ENCODE measurements around the gene IGF2R.
"Not testable (repeated sequence)": the region's sequence is repeated elsewhere in the genome, so short reads cannot be mapped to it uniquely, and the experiment has no call there.

The IGF2R gene

GRCh38 chr6:159989492-159990480, 20.9 kb downstream of the IGF2R start:
- TF ChIP-seq POLR2A (IDR thresholded peaks at IDR 0.05; ENCODE audit: low read length) (no peak), GATA1 (IDR thresholded peaks at IDR 0.05; ENCODE audit: low read depth, low read length) (no peak)
- DNase-seq = peak; percentile 37 to 40

- no peak for DNase-seq
- TF ChIP-seq GATA1 (IDR thresholded peaks at IDR 0.05; ENCODE audit: low read depth, low read length) (no peak), POLR2A (IDR thresholded peaks at IDR 0.05; ENCODE audit: low read length) (no peak)
These were observed 23.5 kb downstream of the IGF2R start for GRCh38 chr6:159992366-159992765.

GRCh38 chr6:159995405-159995804, 26.5 kb downstream of the IGF2R start:
- no peak for DNase-seq
- no peak for TF ChIP-seq GATA1 (IDR thresholded peaks at IDR 0.05; ENCODE audit: low read depth, low read length)
- TF ChIP-seq POLR2A (IDR thresholded peaks at IDR 0.05; ENCODE audit: low read length) = no peak

- DNase-seq = no peak
- TF ChIP-seq POLR2A (IDR thresholded peaks at IDR 0.05; ENCODE audit: low read length) = no peak
- no peak for TF ChIP-seq GATA1 (IDR thresholded peaks at IDR 0.05; ENCODE audit: low read depth, low read length)
These were observed 27.3 kb downstream of the IGF2R start for GRCh38 chr6:159996087-159996622.

- no peak for DNase-seq
- no peak for TF ChIP-seq GATA1 (IDR thresholded peaks at IDR 0.05; ENCODE audit: low read depth, low read length)
- TF ChIP-seq POLR2A (IDR thresholded peaks at IDR 0.05; ENCODE audit: low read length) = no peak
These were observed 28.0 kb downstream of the IGF2R start for GRCh38 chr6:159996626-159997497.

GRCh38 chr6:159997498-159998101, 28.7 kb downstream of the IGF2R start:
- TF ChIP-seq POLR2A (IDR thresholded peaks at IDR 0.05; ENCODE audit: low read length) (no peak), GATA1 (IDR thresholded peaks at IDR 0.05; ENCODE audit: low read depth, low read length) (no peak)
- no peak for DNase-seq

GRCh38 chr6:159998538-159998937, 29.7 kb downstream of the IGF2R start:
- no peak for DNase-seq
- TF ChIP-seq GATA1 (IDR thresholded peaks at IDR 0.05; ENCODE audit: low read depth, low read length) = no peak
- TF ChIP-seq POLR2A (IDR thresholded peaks at IDR 0.05; ENCODE audit: low read length) = no peak

GRCh38 chr6:159999240-159999671, 30.4 kb downstream of the IGF2R start:
- TF ChIP-seq POLR2A (IDR thresholded peaks at IDR 0.05; ENCODE audit: low read length) (no peak), GATA1 (IDR thresholded peaks at IDR 0.05; ENCODE audit: low read depth, low read length) (no peak)
- DNase-seq = no peak

- DNase-seq = peak; percentile 16 to 38
- TF ChIP-seq POLR2A (IDR thresholded peaks at IDR 0.05; ENCODE audit: low read length) (no peak), GATA1 (IDR thresholded peaks at IDR 0.05; ENCODE audit: low read depth, low read length) (no peak)
These were observed 31.4 kb downstream of the IGF2R start for GRCh38 chr6:160000280-160000704.

- not testable (repeated sequence) for DNase-seq
These were observed 32.1 kb downstream of the IGF2R start for GRCh38 chr6:160000893-160001427.

GRCh38 chr6:160002882-160003281, 34.0 kb downstream of the IGF2R start:
- TF ChIP-seq POLR2A (IDR thresholded peaks at IDR 0.05; ENCODE audit: low read length) (no peak), GATA1 (IDR thresholded peaks at IDR 0.05; ENCODE audit: low read depth, low read length) (no peak)

GRCh38 chr6:160004018-160004417, 35.1 kb downstream of the IGF2R start:
- TF ChIP-seq GATA1 (IDR thresholded peaks at IDR 0.05; ENCODE audit: low read depth, low read length) = no peak
- TF ChIP-seq POLR2A (IDR thresholded peaks at IDR 0.05; ENCODE audit: low read length) = no peak
- no peak for DNase-seq

More at GRCh38 chr6:160002882-160003281, 34.0 kb downstream of the IGF2R start:
- DNase-seq = no peak
